Measurements from ENCODE around the gene LIPG. TPM values are rescaled to one million over a fixed set of nuclear protein-coding genes. Genes with fewer than 3 reads are reported as not detected.

The LIPG gene
- total RNA-seq, 2 experiments from 2014 or later, result not detected

DNA sequence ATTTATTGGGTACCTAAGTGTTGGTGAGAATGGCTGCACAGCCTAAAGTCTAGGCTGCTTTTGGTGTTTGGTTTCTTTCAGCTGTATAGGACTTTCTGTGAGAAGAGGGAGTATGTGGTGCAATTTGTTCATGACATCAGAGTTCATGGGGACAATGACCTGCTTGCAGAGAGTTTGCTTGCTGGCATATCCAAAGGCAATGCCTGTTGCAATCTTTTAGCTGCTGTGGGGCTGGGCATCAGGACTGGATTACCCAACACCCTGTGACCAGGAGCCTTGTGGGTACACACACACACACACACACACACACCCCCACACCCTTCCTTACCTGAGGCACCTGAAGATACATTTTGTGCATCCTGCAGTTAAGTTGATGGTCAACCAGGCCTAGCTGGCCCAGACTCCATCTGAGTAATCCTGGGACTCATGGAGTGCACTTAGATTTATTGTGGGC is 68.4 kb downstream of the LIPG start:
- H3K4me1 Mint-ChIP-seq, result no peaks in the 10 kb centered on the region
- peaks cover 15% of the 10 kb centered on the region for H3K27me3 Mint-ChIP-seq
- H3K4me3 Mint-ChIP-seq, result no peak overlapping the region
- no peak for DNase-seq
- no peak overlapping the region for H3K27ac Mint-ChIP-seq
- no peaks in the 10 kb centered on the region for H3K36me3 Mint-ChIP-seq (ENCODE audit: low read depth)
- POLR2A ChIA-PET, result no interaction called here
- CTCF ChIA-PET, result no interaction called here
- no peaks in the 10 kb centered on the region for H3K9me3 Mint-ChIP-seq

- POLR2A ChIA-PET, result no interaction called here
Measured at GRCh38 chr18:49631146-49631866, 69.4 kb downstream of the LIPG start.

GRCh38 chr18:49632588-49632987 is 70.7 kb downstream of the LIPG start:
- H3K27me3 Mint-ChIP-seq, result peaks cover 19% of the 10 kb centered on the region
- no peak overlapping the region for H3K4me3 Mint-ChIP-seq
- no peaks in the 10 kb centered on the region for H3K9me3 Mint-ChIP-seq
- ChIA-PET CTCF (no interaction called here), POLR2A (no interaction called here)
- no peaks in the 10 kb centered on the region for H3K36me3 Mint-ChIP-seq (ENCODE audit: low read depth)
- no peak overlapping the region for H3K27ac Mint-ChIP-seq
- H3K4me1 Mint-ChIP-seq, result no peaks in the 10 kb centered on the region
- no peak for DNase-seq

More at GRCh38 chr18:49631146-49631866, 69.4 kb downstream of the LIPG start:
- DNase-seq, result no peak
- H3K4me3 Mint-ChIP-seq, result no peak overlapping the region
- CTCF ChIA-PET, result no interaction called here
- H3K27ac Mint-ChIP-seq, result no peak overlapping the region
- H3K9me3 Mint-ChIP-seq, result no peaks in the 10 kb centered on the region
- H3K36me3 Mint-ChIP-seq (ENCODE audit: low read depth), result no peaks in the 10 kb centered on the region
- no peaks in the 10 kb centered on the region for H3K4me1 Mint-ChIP-seq
- H3K27me3 Mint-ChIP-seq, result peaks cover 18% of the 10 kb centered on the region

DNA sequence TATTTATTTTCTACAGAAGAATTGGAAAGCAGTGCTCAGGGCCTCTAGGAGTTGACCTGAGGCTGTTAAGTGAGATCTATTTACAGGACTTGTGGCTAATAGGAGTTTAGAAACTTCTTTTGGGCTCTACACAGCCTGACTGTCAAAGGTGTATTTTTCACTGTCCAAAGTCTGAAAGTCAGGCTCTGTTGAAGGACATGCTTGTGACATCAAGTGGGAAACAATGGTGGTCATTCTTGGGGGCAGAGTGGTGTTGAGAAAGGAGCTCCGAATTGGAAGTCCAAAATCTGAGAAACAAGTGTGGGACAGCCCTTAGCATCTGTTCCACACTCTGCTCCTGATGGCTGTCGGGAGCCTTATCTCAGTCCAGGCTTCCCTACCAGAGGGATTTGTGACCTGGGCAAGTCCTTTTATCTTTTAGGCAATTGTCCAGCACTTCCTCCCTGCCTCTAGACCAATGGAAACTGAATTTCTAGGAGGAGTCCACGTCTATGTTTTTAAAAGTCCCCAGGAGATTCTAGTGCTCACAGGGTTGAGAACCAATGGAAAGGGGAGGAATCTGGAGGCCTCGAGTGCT is 76.4 kb downstream of the LIPG start:
- H3K27ac Mint-ChIP-seq, result no peak overlapping the region
- peaks cover 10% of the 10 kb centered on the region for H3K27me3 Mint-ChIP-seq
- H3K4me1 Mint-ChIP-seq, result no peaks in the 10 kb centered on the region
- H3K9me3 Mint-ChIP-seq, result no peaks in the 10 kb centered on the region
- POLR2A ChIA-PET, result no interaction called here
- no peak overlapping the region for H3K4me3 Mint-ChIP-seq
- no peaks in the 10 kb centered on the region for H3K36me3 Mint-ChIP-seq (ENCODE audit: low read depth)
- CTCF ChIA-PET, result no interaction called here
- no peak for DNase-seq

DNA sequence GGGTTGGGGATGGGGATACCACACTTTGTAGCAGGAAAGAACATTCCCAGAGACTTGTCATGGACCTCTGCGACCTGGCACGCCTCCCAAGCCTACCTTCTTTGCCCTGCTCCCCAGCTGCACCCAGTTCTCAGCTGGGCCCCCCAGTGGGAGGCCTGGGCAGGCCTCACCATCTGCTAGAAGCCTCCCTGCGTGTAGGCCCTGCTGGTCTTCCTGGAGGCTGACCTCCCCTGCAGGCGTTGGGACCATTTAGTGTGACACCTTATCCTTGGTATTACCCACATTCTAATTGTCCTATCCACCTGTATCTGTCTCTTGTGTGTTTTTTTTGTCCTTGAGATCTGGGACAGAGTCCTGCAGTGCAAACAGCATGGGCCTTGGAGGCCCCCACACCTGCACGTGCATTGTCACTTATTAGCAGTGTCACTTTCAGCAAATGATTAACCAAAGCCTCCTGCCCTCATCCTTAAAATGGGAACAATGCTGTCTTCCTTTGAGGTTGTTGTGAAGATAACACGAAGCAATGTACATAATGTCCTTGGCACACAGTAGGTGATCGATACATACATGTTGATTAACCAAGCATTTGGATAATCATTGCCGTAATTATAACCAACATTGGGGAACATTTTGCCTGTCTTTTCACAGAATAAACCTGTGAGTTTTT is 77.2 kb downstream of the LIPG start:
- DNase-seq, result no peak
- ChIA-PET POLR2A (no interaction called here), CTCF (no interaction called here)
- no peak overlapping the region for H3K4me3 Mint-ChIP-seq
- H3K27ac Mint-ChIP-seq, result no peak overlapping the region
- no peaks in the 10 kb centered on the region for H3K9me3 Mint-ChIP-seq
- H3K27me3 Mint-ChIP-seq, result peaks cover 7% of the 10 kb centered on the region
- H3K36me3 Mint-ChIP-seq (ENCODE audit: low read depth), result no peaks in the 10 kb centered on the region
- no peaks in the 10 kb centered on the region for H3K4me1 Mint-ChIP-seq

DNA sequence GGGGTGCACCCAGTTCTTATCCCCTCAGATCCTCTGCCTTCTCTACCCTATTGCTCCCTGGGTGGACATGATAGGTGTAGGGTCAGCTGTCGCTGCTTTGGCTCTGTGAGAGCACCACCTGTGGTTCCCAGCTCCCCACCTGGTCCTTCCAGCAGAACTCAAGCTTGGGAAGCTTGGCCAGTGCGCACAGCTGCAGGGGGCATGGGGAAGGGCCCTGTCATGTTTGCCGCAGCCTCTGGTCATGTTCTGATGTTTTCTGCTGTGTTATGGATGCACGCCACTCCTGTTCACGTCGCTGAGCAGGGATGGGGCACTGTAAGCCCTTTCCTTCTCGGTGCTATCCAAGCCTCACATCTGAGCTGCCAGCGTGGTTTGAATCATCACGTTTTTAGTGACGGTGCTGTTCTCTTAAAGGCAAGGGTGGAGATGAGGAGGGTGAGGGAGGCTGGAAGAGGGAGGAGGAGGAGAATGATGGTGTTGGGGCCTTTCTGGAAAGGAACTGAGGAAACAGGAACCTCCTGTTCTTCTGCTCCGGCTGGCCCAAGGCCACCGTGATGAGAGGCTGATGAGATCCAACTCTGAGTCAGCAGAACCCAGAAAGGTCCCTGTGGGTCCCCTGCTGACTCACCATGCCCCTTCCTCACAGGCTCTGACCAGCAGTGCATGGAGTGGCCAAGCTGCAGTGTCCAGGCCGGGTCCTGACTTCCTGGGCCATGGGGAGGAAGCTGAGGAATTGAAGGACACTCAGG is 78.0 kb downstream of the LIPG start:
- Mint-ChIP-seq H3K4me3 (no peak overlapping the region), H3K27ac (no peak overlapping the region), H3K36me3 (ENCODE audit: low read depth) (no peaks in the 10 kb centered on the region), H3K27me3 (peaks cover 6% of the 10 kb centered on the region), H3K9me3 (no peaks in the 10 kb centered on the region), H3K4me1 (no peaks in the 10 kb centered on the region)
- ChIA-PET POLR2A (no interaction called here), CTCF (no interaction called here)
- no peak for DNase-seq

DNA sequence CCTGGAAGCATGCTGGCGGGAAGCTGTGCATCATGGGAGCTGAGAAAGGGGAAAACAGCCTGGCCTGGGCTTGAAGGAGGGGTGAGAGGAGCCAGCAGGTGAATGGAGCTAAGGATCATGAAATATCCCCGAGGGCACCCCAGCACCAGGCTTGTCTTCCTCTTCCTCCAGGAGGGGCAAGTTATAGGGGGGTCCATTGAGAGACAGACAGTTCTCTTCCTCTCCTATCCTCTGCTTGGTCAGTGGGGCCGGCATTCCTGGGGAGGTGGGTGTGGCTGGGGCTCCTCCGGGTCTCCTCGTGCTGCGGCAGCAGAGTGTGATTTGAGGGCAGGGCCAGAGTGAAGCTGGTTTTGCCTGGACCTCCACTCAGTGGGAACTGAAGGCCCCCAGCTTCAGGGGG is 78.9 kb downstream of the LIPG start:
- H3K27me3 Mint-ChIP-seq, result peaks cover 6% of the 10 kb centered on the region
- no peak overlapping the region for H3K27ac Mint-ChIP-seq
- ChIA-PET POLR2A (no interaction called here), CTCF (no interaction called here)
- no peak for DNase-seq
- no peaks in the 10 kb centered on the region for H3K36me3 Mint-ChIP-seq (ENCODE audit: low read depth)
- H3K4me3 Mint-ChIP-seq, result no peak overlapping the region
- H3K4me1 Mint-ChIP-seq, result no peaks in the 10 kb centered on the region
- H3K9me3 Mint-ChIP-seq, result no peaks in the 10 kb centered on the region

DNA sequence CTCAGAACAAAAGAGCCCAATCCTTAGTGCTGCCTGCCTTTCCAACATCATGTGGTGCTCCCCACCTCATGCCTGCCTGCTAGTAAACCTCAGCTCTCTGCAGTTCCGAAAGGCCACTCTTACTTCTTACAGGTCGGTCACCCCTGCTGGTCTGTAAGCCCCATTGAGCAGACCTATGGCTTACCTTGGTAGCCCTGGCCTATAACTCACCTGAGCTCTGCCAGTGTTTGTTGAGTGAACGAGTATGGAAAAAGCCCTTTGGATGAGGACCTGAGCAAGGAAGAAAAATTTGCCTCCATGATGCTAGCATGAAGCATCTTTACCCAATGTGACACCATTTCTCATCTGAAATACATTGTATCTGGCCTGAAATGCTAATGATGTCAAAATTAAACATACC is 83.3 kb downstream of the LIPG start:
- Mint-ChIP-seq H3K4me3 (no peak overlapping the region), H3K27ac (no peak overlapping the region), H3K9me3 (no peaks in the 10 kb centered on the region), H3K4me1 (no peaks in the 10 kb centered on the region), H3K27me3 (no peaks in the 10 kb centered on the region), H3K36me3 (ENCODE audit: low read depth) (no peaks in the 10 kb centered on the region)
- POLR2A ChIA-PET, result no interaction called here
- CTCF ChIA-PET, result no interaction called here
- DNase-seq, result no peak

GRCh38 chr18:49645841-49646351 is 84.0 kb downstream of the LIPG start:
- Mint-ChIP-seq H3K27ac (no peak overlapping the region), H3K4me1 (no peaks in the 10 kb centered on the region), H3K36me3 (ENCODE audit: low read depth) (no peaks in the 10 kb centered on the region), H3K4me3 (no peak overlapping the region), H3K9me3 (no peaks in the 10 kb centered on the region), H3K27me3 (no peaks in the 10 kb centered on the region)
- no peak for DNase-seq
- CTCF ChIA-PET, result no interaction called here
- POLR2A ChIA-PET, result no interaction called here

GRCh38 chr18:49646873-49647272 is 85.0 kb downstream of the LIPG start:
- Mint-ChIP-seq H3K4me1 (no peaks in the 10 kb centered on the region), H3K27me3 (no peaks in the 10 kb centered on the region), H3K9me3 (no peaks in the 10 kb centered on the region), H3K27ac (no peak overlapping the region), H3K4me3 (no peak overlapping the region), H3K36me3 (ENCODE audit: low read depth) (no peaks in the 10 kb centered on the region)
- ChIA-PET CTCF (no interaction called here), POLR2A (no interaction called here)
- no peak for DNase-seq

DNA sequence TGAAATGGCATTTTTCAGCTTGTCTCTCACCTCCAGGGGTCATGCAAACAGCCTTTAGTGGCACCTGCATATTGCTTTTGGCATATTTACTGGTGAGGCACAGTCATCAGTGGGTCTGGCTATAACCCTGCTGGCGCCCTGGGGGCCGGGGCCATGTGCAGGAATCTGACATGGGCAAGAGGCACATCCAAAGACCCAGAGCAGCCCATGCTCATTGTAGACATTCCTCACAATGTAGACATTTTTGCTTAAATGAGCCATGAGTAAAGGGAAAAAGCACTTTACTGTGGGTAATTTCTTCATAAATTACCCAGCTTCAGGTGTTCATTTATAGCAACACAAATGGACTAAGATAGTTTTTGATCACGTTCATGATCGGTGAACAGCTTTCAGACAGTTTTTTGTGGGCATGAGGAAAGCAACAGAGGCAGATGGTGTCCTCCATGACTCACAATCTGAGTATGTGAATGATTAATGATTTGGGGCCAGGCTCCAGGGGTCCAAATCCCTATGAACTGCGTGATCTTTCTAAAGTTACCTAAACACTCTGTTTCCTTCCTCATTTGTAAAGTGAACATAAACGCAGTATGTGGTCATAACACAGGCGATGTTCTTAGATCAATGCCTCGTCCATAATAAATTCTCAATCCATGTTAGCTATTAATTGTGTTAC is 85.8 kb downstream of the LIPG start:
- Mint-ChIP-seq H3K4me3 (no peak overlapping the region), H3K27me3 (no peaks in the 10 kb centered on the region), H3K4me1 (no peaks in the 10 kb centered on the region), H3K36me3 (ENCODE audit: low read depth) (no peaks in the 10 kb centered on the region), H3K27ac (no peak overlapping the region), H3K9me3 (no peaks in the 10 kb centered on the region)
- ChIA-PET POLR2A (no interaction called here), CTCF (no interaction called here)
- no peak for DNase-seq

- no peaks in the 10 kb centered on the region for H3K9me3 Mint-ChIP-seq
- no peak overlapping the region for H3K27ac Mint-ChIP-seq
- H3K27me3 Mint-ChIP-seq, result no peaks in the 10 kb centered on the region
- no peaks in the 10 kb centered on the region for H3K36me3 Mint-ChIP-seq (ENCODE audit: low read depth)
- DNase-seq, result no peak
- H3K4me3 Mint-ChIP-seq, result no peak overlapping the region
- CTCF ChIA-PET, result no interaction called here
- H3K4me1 Mint-ChIP-seq, result no peaks in the 10 kb centered on the region
- POLR2A ChIA-PET, result no interaction called here
Measured at GRCh38 chr18:49648326-49648725, 86.5 kb downstream of the LIPG start.
